Naive thymus-derived CD8-positive, alpha-beta T cell (primary cell): ENCODE data around the gene GSTM4. TPM values are rescaled to one million over a fixed set of nuclear protein-coding genes. Genes with fewer than 3 reads are reported as not detected.

Experiments used
- ATAC-seq, 2 donors: fragments of 150-1000 bp; cut with Tn5 transposase in 1 of 2; sonication (Bioruptor Pico), chemical (Tn5 transposase) in 1 of 2; 1 replicate in 1 of 2; 2 replicates in 1 of 2; pipeline ENCODE4 v1.10.0; 2021; ENCODE audit warnings: mild to moderate bottlenecking in 2 of 2, moderate library complexity in 2 of 2
- POLR2A ChIA-PET: fragments of 350-600 bp; sonication (Branson Sonifier 250); formaldehyde crosslinking; loops from one replicate; lab custom pipeline; 2021; ENCODE audit warnings: antibody characterized with exemption; lab: Charles Lee
- DNase-seq, 10 donors: peaks; one replicate each; pipeline versions ENCODE4 v3.0.0 to v3.0.0-alpha.2; 2020 to 2022
- H3K27ac Mint-ChIP-seq, 10 donors: one replicate each; pipeline ENCODE4 v1.8.0; 2020 to 2022; ENCODE audit warnings: mild to moderate bottlenecking in 10 of 10, mixed read lengths in 10 of 10, moderate library complexity in 4 of 10, inconsistent platforms in 1 of 10
- H3K27me3 Mint-ChIP-seq, 5 donors: one replicate each; pipeline ENCODE4 v1.8.0; 2021 to 2022; ENCODE audit warnings: mixed read lengths in 5 of 5
- H3K36me3 Mint-ChIP-seq, 3 donors: one replicate each; pipeline ENCODE4 v1.8.0; 2020 to 2022; ENCODE audit warnings: mixed read lengths in 3 of 3, mild to moderate bottlenecking in 2 of 3, inconsistent platforms in 1 of 3
- H3K4me1 Mint-ChIP-seq, 4 donors: one replicate each; pipeline ENCODE4 v1.8.0; 2021 to 2022; ENCODE audit warnings: mixed read lengths in 4 of 4
- H3K4me3 Mint-ChIP-seq, 10 donors: one replicate each; pipeline ENCODE4 v1.8.0; 2020 to 2022; ENCODE audit warnings: mild to moderate bottlenecking in 10 of 10, mixed read lengths in 10 of 10, moderate library complexity in 6 of 10, inconsistent platforms in 1 of 10
- H3K9me3 Mint-ChIP-seq, 9 donors: one replicate each; pipeline ENCODE4 v1.8.0; 2020 to 2022; ENCODE audit warnings: mixed read lengths in 9 of 9, mild to moderate bottlenecking in 3 of 9, inconsistent platforms in 1 of 9, moderate library complexity in 1 of 9
- polyA plus RNA-seq, 3 donors: library from polyadenylated mRNA; unstranded; fragments of 300-500 nt; fragmentation: Illumina TruSeq; gene quantifications; one replicate each; pipeline ENCODE4 v1.2.3, GENCODE V29; 2021
- total RNA-seq, 8 experiments: library from RNA in 2 of 8; stranded (reverse) in 2 of 8; gene quantifications; one replicate each; pipeline ENCODE4 v1.2.3 and lab custom pipeline; 2021 to 2026

GSTM4 gene
- total and polyA plus RNA-seq, 5 experiments from 2014 or later = 2.5 to 17.4 (median 8.6) TPM

GRCh38 chr1:109625601-109626560, 30.0 kb upstream of the GSTM4 start:
- Mint-ChIP-seq H3K27ac (peak overlapping the region; percentile 37 to 88 (median 76)), H3K4me1 (peaks cover 33 to 49% (median 45%) of the 10 kb centered on the region in 4 donors), H3K9me3 (no peaks in the 10 kb centered on the region), H3K27me3 (no peaks in the 10 kb centered on the region), H3K36me3 (peaks cover 0 to 41% (median 10%) of the 10 kb centered on the region in 3 donors), H3K4me3 (peak overlapping the region in 4 of 10 donors; percentile 6 to 48 (median 32))
- no peak for DNase-seq
- POLR2A ChIA-PET = interaction anchor here (0.5 kb wide), 1 partner anchor 77 kb away, joined by 3 read pairs; the partner anchor contains the start of gene GNAI3
- no peak for ATAC-seq

- H3K27ac Mint-ChIP-seq = peak overlapping the region in 2 of 10 donors; percentile 51 to 63
- no peaks in the 10 kb centered on the region for H3K27me3 Mint-ChIP-seq
- ATAC-seq = no peak
- H3K4me3 Mint-ChIP-seq = no peak overlapping the region
- H3K4me1 Mint-ChIP-seq = peaks cover 30 to 43% (median 37%) of the 10 kb centered on the region in 4 donors
- POLR2A ChIA-PET = no interaction called here
- no peaks in the 10 kb centered on the region for H3K9me3 Mint-ChIP-seq
- H3K36me3 Mint-ChIP-seq = peaks cover 0 to 50% (median 10%) of the 10 kb centered on the region in 3 donors
- no peak for DNase-seq
Observed at GRCh38 chr1:109626682-109627408, 29.1 kb upstream of the GSTM4 start.

DNA sequence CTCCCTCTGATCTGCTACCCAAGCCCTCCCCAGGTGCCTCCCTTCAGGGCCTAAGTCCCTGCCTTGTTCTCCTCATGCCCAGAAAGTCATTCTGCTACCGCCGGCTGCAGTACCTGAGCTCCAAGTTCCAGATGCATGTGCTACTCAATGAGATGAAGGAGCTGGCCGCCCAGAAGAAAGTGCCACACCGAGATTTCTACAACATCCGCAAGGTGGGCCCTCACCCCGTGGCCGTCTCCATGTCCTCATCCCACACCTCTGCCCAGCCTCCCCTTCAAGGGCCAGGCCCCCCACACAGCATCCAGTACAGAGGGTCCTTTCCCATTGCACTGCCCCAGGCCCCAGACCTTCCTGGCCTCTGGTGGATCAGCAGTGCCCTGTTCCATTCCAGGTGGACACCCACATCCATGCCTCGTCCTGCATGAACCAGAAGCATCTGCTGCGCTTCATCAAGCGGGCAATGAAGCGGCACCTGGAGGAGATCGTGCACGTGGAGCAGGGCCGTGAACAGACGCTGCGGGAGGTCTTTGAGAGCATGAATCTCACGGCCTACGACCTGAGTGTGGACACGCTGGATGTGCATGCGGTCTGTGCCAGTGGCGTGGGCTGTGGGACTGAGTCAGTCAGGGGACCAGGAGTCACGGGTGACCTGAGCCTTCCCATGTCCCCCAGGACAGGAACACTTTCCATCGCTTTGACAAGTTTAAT, 28.1 kb upstream of the GSTM4 start:
- Mint-ChIP-seq H3K27ac (peak overlapping the region in 2 of 10 donors; percentile 4 to 63), H3K9me3 (no peaks in the 10 kb centered on the region), H3K4me3 (no peak overlapping the region), H3K27me3 (no peaks in the 10 kb centered on the region), H3K4me1 (peaks cover 20 to 33% (median 27%) of the 10 kb centered on the region in 4 donors), H3K36me3 (peaks cover 0 to 57% (median 10%) of the 10 kb centered on the region in 3 donors)
- no peak for DNase-seq
- ATAC-seq = no peak
- POLR2A ChIA-PET = no interaction called here

- H3K36me3 Mint-ChIP-seq = peaks cover 0 to 59% (median 10%) of the 10 kb centered on the region in 3 donors
- POLR2A ChIA-PET = no interaction called here
Observed at GRCh38 chr1:109628540-109629321, 27.2 kb upstream of the GSTM4 start.

DNA sequence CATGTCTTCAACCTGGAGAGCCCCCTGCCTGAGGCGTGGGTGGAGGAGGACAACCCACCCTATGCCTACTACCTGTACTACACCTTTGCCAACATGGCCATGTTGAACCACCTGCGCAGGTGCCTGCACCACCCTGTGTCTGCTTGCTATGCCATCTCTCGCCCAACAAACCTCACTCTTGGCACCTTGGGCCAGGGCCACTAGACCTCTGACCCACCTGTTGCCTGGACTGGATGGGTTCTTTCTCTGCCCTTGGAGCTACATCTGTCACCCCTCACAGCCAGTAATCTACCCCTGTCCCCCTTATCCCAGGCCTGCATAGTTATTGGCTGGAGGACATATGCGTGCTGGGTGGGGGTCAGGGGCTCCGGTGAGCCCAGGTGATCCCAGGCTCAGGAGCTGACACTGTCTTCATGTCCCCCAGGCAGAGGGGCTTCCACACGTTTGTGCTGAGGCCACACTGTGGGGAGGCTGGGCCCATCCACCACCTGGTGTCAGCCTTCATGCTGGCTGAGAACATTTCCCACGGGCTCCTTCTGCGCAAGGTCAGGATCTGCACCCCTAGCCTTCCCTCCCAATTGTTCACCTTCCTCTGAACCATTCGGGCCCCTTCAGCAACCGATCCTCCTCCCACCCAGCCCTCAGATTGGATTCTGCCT, 26.4 kb upstream of the GSTM4 start:
- H3K9me3 Mint-ChIP-seq = no peaks in the 10 kb centered on the region
- no peak for ATAC-seq
- no peak overlapping the region for H3K4me3 Mint-ChIP-seq
- no peaks in the 10 kb centered on the region for H3K27me3 Mint-ChIP-seq
- peaks cover 0 to 59% (median 10%) of the 10 kb centered on the region in 3 donors for H3K36me3 Mint-ChIP-seq
- DNase-seq = no peak
- POLR2A ChIA-PET = no interaction called here
- peak overlapping the region in 3 of 10 donors; percentile 5 to 73 (median 20) for H3K27ac Mint-ChIP-seq
- peaks cover 11 to 20% (median 16%) of the 10 kb centered on the region in 4 donors for H3K4me1 Mint-ChIP-seq

More at GRCh38 chr1:109628540-109629321, 27.2 kb upstream of the GSTM4 start:
- no peak overlapping the region for H3K4me3 Mint-ChIP-seq
- DNase-seq (no peak), ATAC-seq (no peak)
- peaks cover 14 to 24% (median 18%) of the 10 kb centered on the region in 4 donors for H3K4me1 Mint-ChIP-seq
- H3K9me3 Mint-ChIP-seq = no peaks in the 10 kb centered on the region
- H3K27me3 Mint-ChIP-seq = no peaks in the 10 kb centered on the region
- H3K27ac Mint-ChIP-seq = peak overlapping the region in 2 of 10 donors; percentile 20 to 73

GRCh38 chr1:109630081-109630897, 25.6 kb upstream of the GSTM4 start:
- peaks cover 0 to 58% (median 10%) of the 10 kb centered on the region in 3 donors for H3K36me3 Mint-ChIP-seq

DNA sequence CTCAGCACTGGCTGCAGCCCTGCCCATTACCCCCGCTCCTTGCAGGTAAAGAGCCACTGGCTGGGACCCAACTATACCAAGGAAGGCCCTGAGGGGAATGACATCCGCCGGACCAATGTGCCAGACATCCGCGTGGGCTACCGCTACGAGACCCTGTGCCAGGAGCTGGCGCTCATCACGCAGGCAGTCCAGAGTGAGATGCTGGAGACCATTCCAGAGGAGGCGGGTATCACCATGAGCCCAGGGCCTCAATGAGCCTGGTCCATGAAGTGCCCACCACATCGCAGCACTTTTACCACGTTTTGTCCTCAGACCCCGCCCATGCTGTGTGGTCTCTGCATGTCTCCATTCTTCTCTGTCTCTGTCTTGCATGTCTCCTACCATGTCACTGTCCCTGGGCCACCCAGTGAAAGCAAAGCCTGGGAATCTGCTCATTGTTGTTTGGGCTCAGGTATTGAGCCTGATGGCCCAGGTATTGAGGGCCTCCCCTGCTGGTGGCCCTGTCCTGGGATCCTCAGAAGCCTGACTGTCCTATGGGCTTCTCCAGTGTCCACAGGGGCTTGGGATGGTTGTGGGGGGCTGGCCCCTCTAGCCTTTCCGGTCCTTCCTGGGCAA, 24.9 kb upstream of the GSTM4 start:
- Mint-ChIP-seq H3K36me3 (peaks cover 0 to 53% (median 7%) of the 10 kb centered on the region in 3 donors), H3K9me3 (no peaks in the 10 kb centered on the region), H3K27ac (peak overlapping the region in 2 of 10 donors; percentile 79 to 88), H3K27me3 (no peaks in the 10 kb centered on the region), H3K4me1 (peaks cover 9 to 18% (median 13%) of the 10 kb centered on the region in 4 donors), H3K4me3 (no peak overlapping the region)
- POLR2A ChIA-PET = interaction anchor here (0.5 to 2.3 kb wide), 5 partner anchors 9 to 1667 kb away, joined by 3 to 12 read pairs (median 5); partner anchors contain the start of gene GNAI3
- no peak for DNase-seq
- ATAC-seq = no peak

More at GRCh38 chr1:109630081-109630897, 25.6 kb upstream of the GSTM4 start:
- Mint-ChIP-seq H3K4me3 (no peak overlapping the region), H3K9me3 (no peaks in the 10 kb centered on the region), H3K27me3 (no peaks in the 10 kb centered on the region), H3K27ac (peak overlapping the region in 2 of 10 donors; percentile 5 to 86), H3K4me1 (peaks cover 13 to 21% (median 15%) of the 10 kb centered on the region in 4 donors)
- POLR2A ChIA-PET = interaction anchor here (1.0 to 2.3 kb wide), 3 partner anchors 10 to 84 kb away, joined by 3 to 12 read pairs (median 6); partner anchors contain the start of gene GNAI3
- peak; percentile 21 to 22 for ATAC-seq
- peak in 6 of 10 donors; percentile 36 to 77 (median 44) for DNase-seq

- peak overlapping the region in 7 of 10 donors; percentile 18 to 84 (median 48) for H3K27ac Mint-ChIP-seq
- POLR2A ChIA-PET = interaction anchor here (0.5 to 2.3 kb wide), 3 partner anchors 84 to 1666 kb away, joined by 3 to 12 read pairs (median 5); partner anchors contain the start of gene GNAI3
- no peak for DNase-seq
- H3K36me3 Mint-ChIP-seq = peaks cover 0 to 47% (median 6%) of the 10 kb centered on the region in 3 donors
- H3K4me3 Mint-ChIP-seq = no peak overlapping the region
- no peaks in the 10 kb centered on the region for H3K27me3 Mint-ChIP-seq
- H3K4me1 Mint-ChIP-seq = peaks cover 6 to 19% (median 13%) of the 10 kb centered on the region in 4 donors
- no peaks in the 10 kb centered on the region for H3K9me3 Mint-ChIP-seq
- ATAC-seq = no peak
Observed at GRCh38 chr1:109631513-109632505, 24.1 kb upstream of the GSTM4 start.
